Liver (tissue), 9 donors: ENCODE results near the gene ZNRD2. TPM values are rescaled to one million over a fixed set of nuclear protein-coding genes. Genes with fewer than 3 reads are reported as not detected.

Experiments used
- DNase-seq: peaks from one replicate; pipeline ENCODE4 v3.0.0-alpha.2; 2017; ENCODE audit warnings: low spot score
- H3K27ac ChIP-seq, 2 donors: one replicate each; pipeline ENCODE4 v1.7.0; 2013; ENCODE audit warnings: inconsistent platforms in 2 of 2, low read length in 2 of 2, control low read depth in 1 of 2, low read depth in 1 of 2, mild to moderate bottlenecking in 1 of 2
- H3K27me3 ChIP-seq, 4 donors: one replicate each; pipeline versions ENCODE4 v1.6.1 to v1.7.0; 2013; ENCODE audit warnings: low read length in 3 of 4, inconsistent platforms in 1 of 4, mild to moderate bottlenecking in 1 of 4, moderate library complexity in 1 of 4; ENCODE audit not compliant: control insufficient read depth in 4 of 4, insufficient read depth in 4 of 4
- H3K36me3 ChIP-seq, 4 donors: one replicate each; pipeline versions ENCODE4 v1.6.1 to v1.7.0; 2013; ENCODE audit warnings: low read length in 3 of 4, mild to moderate bottlenecking in 3 of 4, low read depth in 1 of 4, moderate library complexity in 1 of 4; ENCODE audit not compliant: control insufficient read depth in 4 of 4, insufficient read depth in 3 of 4
- H3K4me1 ChIP-seq, 4 donors: one replicate each; pipeline versions ENCODE4 v1.6.1 to v1.7.0; 2013; ENCODE audit warnings: low read length in 3 of 4, mild to moderate bottlenecking in 3 of 4, moderate library complexity in 1 of 4; ENCODE audit not compliant: control insufficient read depth in 4 of 4, insufficient read depth in 4 of 4
- H3K4me3 ChIP-seq, 3 donors: one replicate each; pipeline versions ENCODE4 v1.6.1 to v1.7.0; 2013; ENCODE audit warnings: low read length in 3 of 3, control low read depth in 1 of 3, low read depth in 1 of 3, mild to moderate bottlenecking in 1 of 3
- H3K9ac ChIP-seq, 2 donors: one replicate each; pipeline ENCODE4 v1.7.0; 2013; ENCODE audit warnings: low read length in 2 of 2, mild to moderate bottlenecking in 2 of 2, moderate library complexity in 2 of 2, control low read depth in 1 of 2, low read depth in 1 of 2
- H3K9me3 ChIP-seq, 4 donors: one replicate each; pipeline versions ENCODE4 v1.6.1 to v1.7.0; 2013; ENCODE audit warnings: low read length in 3 of 4; ENCODE audit not compliant: control insufficient read depth in 4 of 4
- EGR1 ChIP-seq, 2 donors: IDR thresholded peaks; 2 replicates each; pipeline ENCODE4 v1.6.1; 2016 to 2018; ENCODE audit warnings: antibody characterized with exemption in 2 of 2, low read depth in 2 of 2
- FOXA1 ChIP-seq: IDR thresholded peaks from 2 replicates; pipeline ENCODE4 v1.6.1; 2016; ENCODE audit warnings: antibody characterized with exemption
- GABPA ChIP-seq, 2 donors: IDR thresholded peaks in 1 of 2; conservative IDR thresholded peaks in 1 of 2; 2 replicates each; pipeline ENCODE4 v1.6.1; 2016; ENCODE audit warnings: antibody characterized with exemption in 2 of 2, mild to moderate bottlenecking in 1 of 2, moderate library complexity in 1 of 2
- NR2F2 ChIP-seq: IDR thresholded peaks from 2 replicates; pipeline ENCODE4 v1.6.1; 2016; ENCODE audit warnings: antibody characterized with exemption
- RAD21 ChIP-seq, 2 donors: IDR thresholded peaks; 2 replicates each; pipeline ENCODE4 v1.6.1; 2016; ENCODE audit warnings: antibody characterized with exemption in 2 of 2, mild to moderate bottlenecking in 2 of 2
- YY1 ChIP-seq: IDR thresholded peaks from 2 replicates; pipeline ENCODE4 v1.6.1; 2016; ENCODE audit warnings: antibody characterized with exemption, mild to moderate bottlenecking
- WGBS: extraction: QIAGEN DNeasy Blood & Tissue Kit; methylation state at CpG from one replicate; pipeline ENCODE4 v1.1.7; 2013; 5-methylcytosine and 5-hydroxymethylcytosine counted together
- polyA plus RNA-seq, 2 donors: library from polyadenylated mRNA; stranded (reverse) in 1 of 2; unstranded in 1 of 2; fragments of 200-250 nt in 1 of 2; fragments of >200 nt in 1 of 2; fragmentation: Nextera tagmentation in 1 of 2; extraction: Ambion mirVana in 1 of 2; gene quantifications; one replicate each; pipeline versions ENCODE4 v1.2.1 to v1.2.3, GENCODE V29; 2013 to 2015
- total RNA-seq, 2 donors: library from RNA; depleted of rRNA; stranded (reverse); fragments of >200 nt; gene quantifications; one replicate each; pipeline ENCODE4 v1.2.3, GENCODE V29; 2014
- TF ChIP-seq, protein P1 (sequence below): IDR thresholded peaks from 2 replicates; pipeline ENCODE4 v1.6.1; 2016; ENCODE audit warnings: antibody characterized with exemption
- TF ChIP-seq, protein P2 (sequence below): IDR thresholded peaks from 2 replicates; pipeline ENCODE4 v1.6.1; 2016; ENCODE audit warnings: antibody characterized with exemption, mild to moderate bottlenecking
- TF ChIP-seq, protein P3 (sequence below): fragments of 150-350 bp; IDR thresholded peaks from 2 replicates; pipeline ENCODE4 v1.5.1; 2017; ENCODE audit warnings: improper control_type of control experiment, low read depth, low read length; ENCODE audit not compliant: missing input control
- donor health status: healthy.
- donor health status: healthy.
- donor health status: healthy.
- donor health status: healthy.
- donor health status: healthy.

Gene ZNRD2
- total and polyA plus RNA-seq, 4 donors: 18.2 to 39.5 (median 28.0) TPM

DNA sequence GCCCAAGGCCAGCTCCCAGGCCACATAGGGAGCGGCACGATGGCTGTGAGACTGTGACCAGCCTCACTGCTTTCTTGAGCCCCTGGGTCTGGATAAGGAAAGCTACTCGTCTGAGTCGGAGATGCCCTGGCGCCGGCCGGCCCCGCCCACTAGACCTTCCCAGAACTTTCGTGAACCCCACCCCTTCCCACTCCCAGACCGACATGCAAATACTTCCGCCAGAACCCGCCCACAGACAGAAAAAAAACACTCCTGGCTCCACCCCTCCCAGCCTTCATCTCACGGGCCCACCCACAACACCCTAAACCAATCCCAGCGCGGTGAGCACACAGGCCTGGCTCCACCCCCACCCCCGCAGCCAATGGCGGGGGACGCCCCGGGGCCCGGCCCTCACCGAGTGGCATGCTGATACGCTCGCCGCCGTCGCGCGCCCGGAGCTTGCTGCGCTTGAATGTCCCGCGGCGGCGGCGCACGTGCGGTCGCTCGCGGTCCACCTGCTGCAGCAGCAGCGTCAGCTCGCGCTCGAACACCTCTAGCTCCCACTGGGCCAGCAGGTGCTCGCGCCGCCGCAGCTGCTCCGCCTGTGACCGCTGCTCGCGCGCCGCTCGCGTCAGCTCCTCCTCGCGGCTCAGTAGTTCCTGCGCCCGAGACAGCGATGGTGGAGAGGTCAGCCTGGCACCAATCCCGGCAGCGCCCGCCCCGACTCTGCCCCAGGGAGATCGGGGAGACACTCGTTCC is 36.8 kb downstream of the ZNRD2 start:
- TF ChIP-seq GABPA (IDR thresholded peaks at IDR 0.05 in 1 of 2, conservative IDR thresholded peaks at IDR 0.05 in 1 of 2): no peak
- no peak for TF ChIP-seq YY1
- Histone ChIP-seq H3K36me3 (peaks cover 9 to 53% (median 25%) of the 10 kb centered on the region in 4 donors), H3K9me3 (no peaks in the 10 kb centered on the region), H3K9ac (no peak overlapping the region), H3K4me3 (no peak overlapping the region), H3K27me3 (no peaks in the 10 kb centered on the region), H3K27ac (peak overlapping the region; percentile 27 to 50), H3K4me1 (peaks cover 6 to 33% (median 23%) of the 10 kb centered on the region in 4 donors)
- peak; percentile 79 for DNase-seq
- WGBS: 77% methylated on average over 67 of the region's 67 CpGs

DNA sequence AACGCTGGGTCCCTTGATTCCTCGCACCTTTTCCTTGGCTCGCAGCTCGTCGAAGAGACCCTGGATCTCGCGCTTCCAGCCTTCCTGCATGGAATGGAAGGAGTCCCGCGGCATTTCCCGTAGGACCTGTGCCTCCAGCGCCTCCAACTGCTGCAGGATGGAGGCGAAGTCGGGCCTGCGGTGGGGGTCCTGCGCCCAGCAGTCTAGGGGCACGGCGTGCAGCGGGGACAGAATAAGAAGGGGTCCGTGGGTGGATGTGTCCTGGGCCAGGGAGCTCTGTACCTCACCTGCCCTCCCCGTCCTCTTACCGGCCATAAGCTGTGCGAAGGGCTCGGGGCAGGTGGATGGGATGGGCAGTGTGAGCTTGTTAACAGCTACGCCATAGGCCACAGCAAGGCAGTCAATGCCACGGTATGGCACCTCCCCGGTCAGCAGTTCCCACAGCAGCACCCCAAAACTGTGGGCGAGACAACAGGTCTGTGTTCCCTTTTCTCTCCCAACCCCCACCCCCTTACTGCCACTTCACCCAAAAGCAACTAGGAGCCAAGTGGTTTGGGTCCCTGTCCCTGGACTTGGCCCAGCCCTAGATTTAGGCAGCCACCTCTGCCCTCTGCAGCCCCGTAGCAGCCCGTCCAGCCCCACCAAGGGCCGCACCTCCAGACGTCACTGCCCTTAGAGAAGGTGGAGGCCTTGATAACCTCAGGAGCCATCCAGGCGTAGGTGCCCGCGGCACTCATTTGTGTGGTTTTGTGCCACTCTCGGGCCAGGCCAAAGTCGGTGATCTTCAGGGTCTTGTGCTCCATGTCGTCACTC is 37.5 kb downstream of the ZNRD2 start:
- Histone ChIP-seq H3K27me3 (no peaks in the 10 kb centered on the region), H3K36me3 (peaks cover 9 to 51% (median 25%) of the 10 kb centered on the region in 4 donors), H3K9ac (no peak overlapping the region), H3K4me1 (peaks cover 9 to 41% (median 30%) of the 10 kb centered on the region in 4 donors), H3K27ac (no peak overlapping the region), H3K9me3 (no peaks in the 10 kb centered on the region), H3K4me3 (no peak overlapping the region)
- WGBS: 93% methylated on average over 37 of the region's 37 CpGs
- DNase-seq: no peak
- TF ChIP-seq, protein P1, sequence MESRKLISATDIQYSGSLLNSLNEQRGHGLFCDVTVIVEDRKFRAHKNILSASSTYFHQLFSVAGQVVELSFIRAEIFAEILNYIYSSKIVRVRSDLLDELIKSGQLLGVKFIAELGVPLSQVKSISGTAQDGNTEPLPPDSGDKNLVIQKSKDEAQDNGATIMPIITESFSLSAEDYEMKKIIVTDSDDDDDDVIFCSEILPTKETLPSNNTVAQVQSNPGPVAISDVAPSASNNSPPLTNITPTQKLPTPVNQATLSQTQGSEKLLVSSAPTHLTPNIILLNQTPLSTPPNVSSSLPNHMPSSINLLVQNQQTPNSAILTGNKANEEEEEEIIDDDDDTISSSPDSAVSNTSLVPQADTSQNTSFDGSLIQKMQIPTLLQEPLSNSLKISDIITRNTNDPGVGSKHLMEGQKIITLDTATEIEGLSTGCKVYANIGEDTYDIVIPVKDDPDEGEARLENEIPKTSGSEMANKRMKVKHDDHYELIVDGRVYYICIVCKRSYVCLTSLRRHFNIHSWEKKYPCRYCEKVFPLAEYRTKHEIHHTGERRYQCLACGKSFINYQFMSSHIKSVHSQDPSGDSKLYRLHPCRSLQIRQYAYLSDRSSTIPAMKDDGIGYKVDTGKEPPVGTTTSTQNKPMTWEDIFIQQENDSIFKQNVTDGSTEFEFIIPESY: no peak
- TF ChIP-seq, protein P2, sequence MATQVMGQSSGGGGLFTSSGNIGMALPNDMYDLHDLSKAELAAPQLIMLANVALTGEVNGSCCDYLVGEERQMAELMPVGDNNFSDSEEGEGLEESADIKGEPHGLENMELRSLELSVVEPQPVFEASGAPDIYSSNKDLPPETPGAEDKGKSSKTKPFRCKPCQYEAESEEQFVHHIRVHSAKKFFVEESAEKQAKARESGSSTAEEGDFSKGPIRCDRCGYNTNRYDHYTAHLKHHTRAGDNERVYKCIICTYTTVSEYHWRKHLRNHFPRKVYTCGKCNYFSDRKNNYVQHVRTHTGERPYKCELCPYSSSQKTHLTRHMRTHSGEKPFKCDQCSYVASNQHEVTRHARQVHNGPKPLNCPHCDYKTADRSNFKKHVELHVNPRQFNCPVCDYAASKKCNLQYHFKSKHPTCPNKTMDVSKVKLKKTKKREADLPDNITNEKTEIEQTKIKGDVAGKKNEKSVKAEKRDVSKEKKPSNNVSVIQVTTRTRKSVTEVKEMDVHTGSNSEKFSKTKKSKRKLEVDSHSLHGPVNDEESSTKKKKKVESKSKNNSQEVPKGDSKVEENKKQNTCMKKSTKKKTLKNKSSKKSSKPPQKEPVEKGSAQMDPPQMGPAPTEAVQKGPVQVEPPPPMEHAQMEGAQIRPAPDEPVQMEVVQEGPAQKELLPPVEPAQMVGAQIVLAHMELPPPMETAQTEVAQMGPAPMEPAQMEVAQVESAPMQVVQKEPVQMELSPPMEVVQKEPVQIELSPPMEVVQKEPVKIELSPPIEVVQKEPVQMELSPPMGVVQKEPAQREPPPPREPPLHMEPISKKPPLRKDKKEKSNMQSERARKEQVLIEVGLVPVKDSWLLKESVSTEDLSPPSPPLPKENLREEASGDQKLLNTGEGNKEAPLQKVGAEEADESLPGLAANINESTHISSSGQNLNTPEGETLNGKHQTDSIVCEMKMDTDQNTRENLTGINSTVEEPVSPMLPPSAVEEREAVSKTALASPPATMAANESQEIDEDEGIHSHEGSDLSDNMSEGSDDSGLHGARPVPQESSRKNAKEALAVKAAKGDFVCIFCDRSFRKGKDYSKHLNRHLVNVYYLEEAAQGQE: no peak
- TF ChIP-seq YY1 (no peak), GABPA (IDR thresholded peaks at IDR 0.05 in 1 of 2, conservative IDR thresholded peaks at IDR 0.05 in 1 of 2) (no peak), RAD21 (IDR thresholded peaks at IDR 0.05) (no peak), EGR1 (IDR thresholded peaks at IDR 0.05; ENCODE audit: low read depth in 2 of 2) (no peak), NR2F2 (no peak), FOXA1 (no peak)
- TF ChIP-seq, protein P3, sequence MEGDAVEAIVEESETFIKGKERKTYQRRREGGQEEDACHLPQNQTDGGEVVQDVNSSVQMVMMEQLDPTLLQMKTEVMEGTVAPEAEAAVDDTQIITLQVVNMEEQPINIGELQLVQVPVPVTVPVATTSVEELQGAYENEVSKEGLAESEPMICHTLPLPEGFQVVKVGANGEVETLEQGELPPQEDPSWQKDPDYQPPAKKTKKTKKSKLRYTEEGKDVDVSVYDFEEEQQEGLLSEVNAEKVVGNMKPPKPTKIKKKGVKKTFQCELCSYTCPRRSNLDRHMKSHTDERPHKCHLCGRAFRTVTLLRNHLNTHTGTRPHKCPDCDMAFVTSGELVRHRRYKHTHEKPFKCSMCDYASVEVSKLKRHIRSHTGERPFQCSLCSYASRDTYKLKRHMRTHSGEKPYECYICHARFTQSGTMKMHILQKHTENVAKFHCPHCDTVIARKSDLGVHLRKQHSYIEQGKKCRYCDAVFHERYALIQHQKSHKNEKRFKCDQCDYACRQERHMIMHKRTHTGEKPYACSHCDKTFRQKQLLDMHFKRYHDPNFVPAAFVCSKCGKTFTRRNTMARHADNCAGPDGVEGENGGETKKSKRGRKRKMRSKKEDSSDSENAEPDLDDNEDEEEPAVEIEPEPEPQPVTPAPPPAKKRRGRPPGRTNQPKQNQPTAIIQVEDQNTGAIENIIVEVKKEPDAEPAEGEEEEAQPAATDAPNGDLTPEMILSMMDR: no peak
